HG03457 (cell line): ENCODE data around the gene RNASE3.
"Not testable (repeated sequence)": the region's sequence is repeated elsewhere in the genome, so short reads cannot be mapped to it uniquely, and the experiment has no call there.

Experiments
- ATAC-seq: cut with Tn5 transposase; IDR thresholded peaks from one replicate; pipeline ENCODE4 v1.9.1; 2021; ENCODE audit warnings: moderate number of reproducible peaks; ENCODE audit not compliant: unreplicated experiment

RNASE3 gene

GRCh38 chr14:20891126-20891825, at the start of gene RNASE3:
TSS of gene RNASE3 (plus strand) at chr14:20891385. CDS start at chr14:20891687, 302 bp downstream.
- ATAC-seq, result not testable (repeated sequence)

- ATAC-seq, result no peak
Measured at GRCh38 chr14:20846560-20846959, 44.6 kb upstream of the RNASE3 start.

- ATAC-seq, result no peak
Measured at GRCh38 chr14:20848316-20848954, 42.8 kb upstream of the RNASE3 start.

GRCh38 chr14:20848955-20849570, 42.1 kb upstream of the RNASE3 start:
- no peak for ATAC-seq

- no peak for ATAC-seq
Measured at GRCh38 chr14:20853042-20853441, 38.1 kb upstream of the RNASE3 start.

- no peak for ATAC-seq
Measured at GRCh38 chr14:20855652-20856291, 35.4 kb upstream of the RNASE3 start.

- no peak for ATAC-seq
Measured at GRCh38 chr14:20857207-20857606, 34.0 kb upstream of the RNASE3 start.

GRCh38 chr14:20857630-20858261, 33.4 kb upstream of the RNASE3 start:
- no peak for ATAC-seq

GRCh38 chr14:20866194-20866593, 25.0 kb upstream of the RNASE3 start:
- ATAC-seq, result no peak

GRCh38 chr14:20866963-20867362, 24.2 kb upstream of the RNASE3 start:
- ATAC-seq, result no peak

- ATAC-seq, result no peak
Measured at GRCh38 chr14:20873370-20874177, 17.6 kb upstream of the RNASE3 start.

- ATAC-seq, result no peak
Measured at GRCh38 chr14:20877016-20877415, 14.2 kb upstream of the RNASE3 start.

- ATAC-seq, result no peak
Measured at GRCh38 chr14:20878695-20879094, 12.5 kb upstream of the RNASE3 start.

GRCh38 chr14:20881229-20881628, 10.0 kb upstream of the RNASE3 start:
- ATAC-seq, result not testable (repeated sequence)

- not testable (repeated sequence) for ATAC-seq
Measured at GRCh38 chr14:20882787-20883186, 8.4 kb upstream of the RNASE3 start.

- not testable (repeated sequence) for ATAC-seq
Measured at GRCh38 chr14:20888411-20888810, 2.8 kb upstream of the RNASE3 start.

- not testable (repeated sequence) for ATAC-seq
Measured at GRCh38 chr14:20895322-20895721, 4.1 kb downstream of the RNASE3 start.

GRCh38 chr14:20904393-20905029, 13.3 kb downstream of the RNASE3 start:
- no peak for ATAC-seq

- no peak for ATAC-seq
Measured at GRCh38 chr14:20905676-20906075, 14.5 kb downstream of the RNASE3 start.

- no peak for ATAC-seq
Measured at GRCh38 chr14:20907214-20907613, 16.0 kb downstream of the RNASE3 start.
